ENCODE measurements around the gene CPSF4L. TPM values are rescaled to one million over a fixed set of nuclear protein-coding genes. Genes with fewer than 3 reads are reported as not detected.

CPSF4L gene
- total and polyA plus RNA-seq, 11 donors: not detected

DNA sequence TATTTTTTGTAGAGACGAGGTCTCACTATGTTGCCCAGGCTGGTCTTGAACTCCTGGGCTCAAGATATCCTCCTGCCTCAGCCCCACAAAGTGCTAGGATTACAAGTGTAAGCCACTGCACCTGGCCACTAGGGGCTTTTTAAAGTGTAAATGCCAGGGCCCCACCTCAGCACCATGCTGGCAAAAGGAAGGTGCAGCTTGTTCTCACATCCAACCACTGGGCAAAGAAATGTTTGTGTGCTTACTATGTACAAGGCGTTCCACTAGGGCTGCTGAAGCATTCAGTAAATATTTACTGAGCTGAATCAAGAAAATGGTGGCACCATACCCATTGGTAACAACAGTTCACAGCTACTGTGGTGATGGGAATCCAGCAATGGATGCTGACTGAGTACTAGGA is 46.2 kb downstream of the CPSF4L start:
- intact Hi-C loops (cut with DNase I): no loop called here
- WGBS, 4 donors: 91 to 99% (median 96%) methylated on average over 2 of the region's 2 CpGs
- Histone ChIP-seq H3K36me3 (peaks cover 0 to 50% (median 37%) of the 10 kb centered on the region in 9 donors), H3K27ac (no peak overlapping the region), H3K27me3 (no peaks in the 10 kb centered on the region), H3K9me3 (no peaks in the 10 kb centered on the region), H3K4me1 (peaks cover 0 to 10% (median 0%) of the 10 kb centered on the region in 12 donors), H3K4me3 (no peak overlapping the region)
- no peak for TF ChIP-seq POLR2A (IDR thresholded peaks at IDR 0.05)
- TF ChIP-seq, protein P1, sequence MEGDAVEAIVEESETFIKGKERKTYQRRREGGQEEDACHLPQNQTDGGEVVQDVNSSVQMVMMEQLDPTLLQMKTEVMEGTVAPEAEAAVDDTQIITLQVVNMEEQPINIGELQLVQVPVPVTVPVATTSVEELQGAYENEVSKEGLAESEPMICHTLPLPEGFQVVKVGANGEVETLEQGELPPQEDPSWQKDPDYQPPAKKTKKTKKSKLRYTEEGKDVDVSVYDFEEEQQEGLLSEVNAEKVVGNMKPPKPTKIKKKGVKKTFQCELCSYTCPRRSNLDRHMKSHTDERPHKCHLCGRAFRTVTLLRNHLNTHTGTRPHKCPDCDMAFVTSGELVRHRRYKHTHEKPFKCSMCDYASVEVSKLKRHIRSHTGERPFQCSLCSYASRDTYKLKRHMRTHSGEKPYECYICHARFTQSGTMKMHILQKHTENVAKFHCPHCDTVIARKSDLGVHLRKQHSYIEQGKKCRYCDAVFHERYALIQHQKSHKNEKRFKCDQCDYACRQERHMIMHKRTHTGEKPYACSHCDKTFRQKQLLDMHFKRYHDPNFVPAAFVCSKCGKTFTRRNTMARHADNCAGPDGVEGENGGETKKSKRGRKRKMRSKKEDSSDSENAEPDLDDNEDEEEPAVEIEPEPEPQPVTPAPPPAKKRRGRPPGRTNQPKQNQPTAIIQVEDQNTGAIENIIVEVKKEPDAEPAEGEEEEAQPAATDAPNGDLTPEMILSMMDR (IDR thresholded peaks at IDR 0.05): peak in 1 of 12 donors; percentile 5
- ATAC-seq: no peak
- no peak for DNase-seq

DNA sequence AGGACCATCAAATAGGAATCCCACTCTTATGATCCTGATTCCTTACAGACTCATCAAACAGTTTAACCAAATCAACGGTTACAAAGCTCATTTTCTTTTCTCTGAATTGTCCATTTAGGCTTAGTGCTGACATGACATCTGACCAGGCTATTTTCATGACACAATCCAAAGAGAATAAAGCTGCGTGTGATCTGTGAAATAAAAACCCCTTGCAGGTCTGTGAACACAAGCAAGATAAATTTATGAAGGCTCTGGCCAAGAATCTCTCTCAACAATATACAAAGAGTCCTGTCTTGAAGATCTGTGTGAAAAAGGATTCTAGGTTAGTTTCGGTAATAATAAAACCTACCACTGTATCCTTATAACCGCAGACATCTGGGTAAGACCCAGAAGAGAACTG is 46.8 kb downstream of the CPSF4L start:
- Histone ChIP-seq H3K4me3 (no peak overlapping the region), H3K36me3 (peaks cover 0 to 54% (median 38%) of the 10 kb centered on the region in 9 donors), H3K4me1 (peaks cover 0 to 10% (median 0%) of the 10 kb centered on the region in 12 donors), H3K27ac (no peak overlapping the region), H3K27me3 (no peaks in the 10 kb centered on the region), H3K9me3 (no peaks in the 10 kb centered on the region)
- ATAC-seq (no peak), DNase-seq (no peak)
- no peak for TF ChIP-seq POLR2A (IDR thresholded peaks at IDR 0.05)
- TF ChIP-seq, protein P1 (IDR thresholded peaks at IDR 0.05): no peak
- intact Hi-C loops (cut with DNase I): no loop called here
- 70 to 83% (median 79%) methylated on average over 4 of the region's 4 CpGs for WGBS, 4 donors

DNA sequence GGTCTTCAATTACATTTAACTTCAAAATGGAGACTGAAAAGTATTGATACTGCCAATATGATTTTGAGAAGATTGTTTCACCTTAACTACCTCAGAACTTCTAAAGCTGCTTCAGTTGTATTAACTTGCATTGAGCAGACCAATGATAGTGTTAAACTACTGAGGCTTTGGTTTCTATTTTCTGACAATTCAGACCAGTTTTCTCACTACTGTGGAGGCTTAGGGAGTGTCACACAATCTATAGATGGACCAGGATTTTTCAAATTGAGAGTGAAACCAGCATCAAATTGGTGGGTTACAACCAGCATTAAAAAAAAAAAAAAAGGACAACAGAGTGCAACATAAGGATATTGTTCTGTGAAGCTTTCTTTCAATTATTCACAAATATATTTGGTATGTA is 47.7 kb downstream of the CPSF4L start:
- TF ChIP-seq, protein P1 (IDR thresholded peaks at IDR 0.05): no peak
- no peak for TF ChIP-seq POLR2A (IDR thresholded peaks at IDR 0.05)
- ATAC-seq: no peak

DNA sequence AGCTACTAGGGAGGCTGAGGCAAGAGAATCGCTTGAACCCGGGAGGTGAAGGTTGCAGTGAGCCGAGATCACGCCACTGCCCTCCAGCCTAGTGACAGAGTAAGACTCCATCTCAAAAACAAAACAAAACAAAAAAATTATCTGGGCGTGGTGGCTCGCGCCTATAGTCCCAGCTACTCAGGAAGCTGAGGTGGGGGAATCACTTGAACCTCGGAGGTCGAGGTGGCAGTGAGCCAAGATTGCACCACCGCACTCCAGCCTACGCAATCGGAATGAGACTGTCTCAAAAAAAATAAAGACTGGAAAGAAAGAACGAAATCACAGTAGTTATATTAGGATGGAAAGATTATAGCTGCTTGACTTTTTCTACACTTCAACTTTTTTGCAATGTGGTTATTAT is 49.9 kb downstream of the CPSF4L start:
- H3K27me3 ChIP-seq: no peaks in the 10 kb centered on the region
- no peaks in the 10 kb centered on the region for H3K9me3 ChIP-seq
- intact Hi-C loops (cut with DNase I): no loop called here
- H3K27ac ChIP-seq: no peak overlapping the region
- DNase-seq (no peak), ATAC-seq (no peak)
- peaks cover 0 to 75% (median 58%) of the 10 kb centered on the region in 9 donors for H3K36me3 ChIP-seq
- 64 to 70% (median 66%) methylated on average over 13 of the region's 13 CpGs for WGBS, 4 donors
- TF ChIP-seq, protein P1 (IDR thresholded peaks at IDR 0.05): no peak
- no peak for TF ChIP-seq POLR2A (IDR thresholded peaks at IDR 0.05)
- H3K4me3 ChIP-seq: no peak overlapping the region
- peaks cover 0 to 18% (median 0%) of the 10 kb centered on the region in 12 donors for H3K4me1 ChIP-seq

More for the DNA sequence above, 47.7 kb downstream of the CPSF4L start:
- DNase-seq: no peak
- intact Hi-C loops (cut with DNase I): no loop called here
- H3K27me3 ChIP-seq: no peaks in the 10 kb centered on the region
- peaks cover 0 to 62% (median 47%) of the 10 kb centered on the region in 9 donors for H3K36me3 ChIP-seq
- H3K4me1 ChIP-seq: peaks cover 0 to 10% (median 0%) of the 10 kb centered on the region in 12 donors
- no peak overlapping the region for H3K4me3 ChIP-seq
- H3K27ac ChIP-seq: no peak overlapping the region
- H3K9me3 ChIP-seq: no peaks in the 10 kb centered on the region

All from heart left ventricle (tissue), 16 donors.